HepG2 (cell line): ENCODE measurements around the gene MYO3B. TPM values are rescaled to one million over a fixed set of nuclear protein-coding genes. Genes with fewer than 3 reads are reported as not detected.

Experiments used
- CBX5 ChIP-seq: sonication (generic); formaldehyde crosslinking; IDR thresholded peaks from 2 replicates; pipeline ENCODE4 v1.4.0; 2020; ENCODE audit warnings: missing genetic modification reagents, borderline replicate concordance
- DMAP1 ChIP-seq: IDR thresholded peaks from 2 replicates; pipeline ENCODE4 v1.6.1; 2016
- ERF ChIP-seq: IDR thresholded peaks from 2 replicates; pipeline ENCODE4 v1.6.1; 2018; ENCODE audit warnings: missing biosample characterization, missing genetic modification reagents
- MYC ChIP-seq: sonication (generic); formaldehyde crosslinking; IDR thresholded peaks from 2 replicates; pipeline ENCODE4 v1.9.0; 2021; ENCODE audit warnings: missing genetic modification reagents, borderline replicate concordance
- SIN3A ChIP-seq: IDR thresholded peaks from 2 replicates; pipeline ENCODE4 v1.6.1; 2011; ENCODE audit warnings: low read depth, mild to moderate bottlenecking, control low read depth, low read length, borderline replicate concordance
- SSRP1 ChIP-seq: IDR thresholded peaks from 2 replicates; pipeline ENCODE4 v1.6.1; 2016; ENCODE audit warnings: control low read depth
- TEAD3 ChIP-seq: optimal IDR thresholded peaks from 2 replicates; pipeline ENCODE3; 2016; ENCODE audit warnings: borderline replicate concordance
- XBP1 ChIP-seq: sonication (generic); formaldehyde crosslinking; IDR thresholded peaks from 2 replicates; pipeline ENCODE4 v1.5.0; 2020; ENCODE audit warnings: missing genetic modification reagents
- ZFP91 ChIP-seq: sonication (generic); formaldehyde crosslinking; IDR thresholded peaks from 2 replicates; pipeline ENCODE4 v1.9.0; 2022; ENCODE audit warnings: missing genetic modification reagents, mild to moderate bottlenecking, borderline replicate concordance
- ZNF232 ChIP-seq: sonication (generic); formaldehyde crosslinking; IDR thresholded peaks from 2 replicates; pipeline ENCODE4 v1.4.0; 2020; ENCODE audit warnings: missing genetic modification reagents, borderline replicate concordance
- ZNF556 ChIP-seq: sonication (generic); formaldehyde crosslinking; IDR thresholded peaks from 2 replicates; pipeline ENCODE4 v1.4.0; 2020; ENCODE audit warnings: mild to moderate bottlenecking, missing genetic modification reagents, borderline replicate concordance
- ZSCAN12 ChIP-seq: sonication (generic); formaldehyde crosslinking; IDR thresholded peaks from 2 replicates; pipeline ENCODE4 v1.9.0; 2021; ENCODE audit warnings: mild to moderate bottlenecking, missing genetic modification reagents
- polyA plus RNA-seq, 8 experiments: library from polyadenylated mRNA; depleted of rRNA in 3 of 8; stranded (reverse) in 7 of 8; unstranded in 1 of 8; fragments of >200 nt; fragmentation: Illumina TruSeq in 4 of 8; extraction: Trizol in 4 of 8; gene quantifications; 2 replicates each; pipeline versions ENCODE4 v1.2.1 to v1.2.3, GENCODE V29; 2011 to 2016; ENCODE audit warnings: low read depth in 4 of 8, missing spikeins in 1 of 8, mixed read lengths in 1 of 8; ENCODE audit not compliant: insufficient read depth in 1 of 8
- total RNA-seq, 5 experiments: library from RNA; depleted of rRNA; stranded (reverse); fragments of >200 nt; fragmentation: Illumina TruSeq; extraction: Trizol; gene quantifications; 2 replicates each; pipeline ENCODE4 v1.2.3, GENCODE V29; 2016; ENCODE audit warnings: low read depth in 1 of 5
- TF ChIP-seq, protein P1 (sequence below), 2 experiments: sonication (generic) in 1 of 2; formaldehyde crosslinking in 1 of 2; IDR thresholded peaks; 2 replicates each; pipeline versions ENCODE4 v1.4.0 to v1.6.1; 2016 to 2020; ENCODE audit warnings: borderline replicate concordance in 1 of 2, low read depth in 1 of 2, mild to moderate bottlenecking in 1 of 2, missing genetic modification reagents in 1 of 2
- TF ChIP-seq, protein P2 (sequence below): sonication (generic); formaldehyde crosslinking; IDR thresholded peaks from 2 replicates; pipeline ENCODE4 v1.4.0; 2020; ENCODE audit warnings: missing genetic modification reagents
- TF ChIP-seq, protein P3 (sequence below): IDR thresholded peaks from 2 replicates; pipeline ENCODE4 v1.6.1; 2016; ENCODE audit warnings: mild to moderate bottlenecking
- TF ChIP-seq, protein P4 (sequence below): sonication (generic); formaldehyde crosslinking; IDR thresholded peaks from 2 replicates; pipeline ENCODE4 v1.8.1; 2023; ENCODE audit warnings: mild to moderate bottlenecking, moderate library complexity, missing genetic modification reagents

The MYO3B gene
- total and polyA plus RNA-seq, 2 of the 13 experiments (the other 11 are each of a cell fraction or from before 2014, with no cell fraction given), result 0.01 TPM; not detected in 1

DNA sequence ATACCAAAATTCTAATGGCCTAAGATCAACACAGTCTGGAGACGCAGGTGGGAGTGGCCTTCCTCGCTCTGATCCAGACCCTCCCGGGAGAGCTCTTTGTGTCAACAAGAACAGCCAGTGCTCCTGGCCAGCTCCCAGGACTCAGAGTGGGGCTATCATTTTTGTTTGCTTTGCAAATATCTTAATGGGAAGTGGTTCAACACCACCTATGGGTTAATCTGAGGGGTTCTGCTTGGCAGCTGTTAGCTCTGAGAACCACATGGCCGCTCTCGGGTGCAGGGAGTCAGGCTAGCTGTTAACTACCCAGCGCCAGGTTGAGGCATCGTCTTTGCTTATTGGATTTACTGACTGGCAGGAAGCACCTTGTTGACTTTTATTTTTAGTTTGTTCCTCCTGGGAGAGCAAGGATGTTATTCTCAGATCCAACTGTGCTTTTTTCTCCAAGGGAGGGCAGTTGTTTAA, 352.4 kb downstream of the MYO3B start (continued):
- TF ChIP-seq, protein P1, sequence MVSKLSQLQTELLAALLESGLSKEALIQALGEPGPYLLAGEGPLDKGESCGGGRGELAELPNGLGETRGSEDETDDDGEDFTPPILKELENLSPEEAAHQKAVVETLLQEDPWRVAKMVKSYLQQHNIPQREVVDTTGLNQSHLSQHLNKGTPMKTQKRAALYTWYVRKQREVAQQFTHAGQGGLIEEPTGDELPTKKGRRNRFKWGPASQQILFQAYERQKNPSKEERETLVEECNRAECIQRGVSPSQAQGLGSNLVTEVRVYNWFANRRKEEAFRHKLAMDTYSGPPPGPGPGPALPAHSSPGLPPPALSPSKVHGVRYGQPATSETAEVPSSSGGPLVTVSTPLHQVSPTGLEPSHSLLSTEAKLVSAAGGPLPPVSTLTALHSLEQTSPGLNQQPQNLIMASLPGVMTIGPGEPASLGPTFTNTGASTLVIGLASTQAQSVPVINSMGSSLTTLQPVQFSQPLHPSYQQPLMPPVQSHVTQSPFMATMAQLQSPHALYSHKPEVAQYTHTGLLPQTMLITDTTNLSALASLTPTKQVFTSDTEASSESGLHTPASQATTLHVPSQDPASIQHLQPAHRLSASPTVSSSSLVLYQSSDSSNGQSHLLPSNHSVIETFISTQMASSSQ (IDR thresholded peaks at IDR 0.05; ENCODE audit: low read depth), result no peak
- TF ChIP-seq, protein P1 (CRISPR knock-in tag; IDR thresholded peaks at IDR 0.05; ENCODE audit: borderline replicate concordance), result no peak; the same call in 1 of the 2 replicates
- peak; percentile 79 for TF ChIP-seq TEAD3 (CRISPR knock-in tag)
- TF ChIP-seq, protein P2, sequence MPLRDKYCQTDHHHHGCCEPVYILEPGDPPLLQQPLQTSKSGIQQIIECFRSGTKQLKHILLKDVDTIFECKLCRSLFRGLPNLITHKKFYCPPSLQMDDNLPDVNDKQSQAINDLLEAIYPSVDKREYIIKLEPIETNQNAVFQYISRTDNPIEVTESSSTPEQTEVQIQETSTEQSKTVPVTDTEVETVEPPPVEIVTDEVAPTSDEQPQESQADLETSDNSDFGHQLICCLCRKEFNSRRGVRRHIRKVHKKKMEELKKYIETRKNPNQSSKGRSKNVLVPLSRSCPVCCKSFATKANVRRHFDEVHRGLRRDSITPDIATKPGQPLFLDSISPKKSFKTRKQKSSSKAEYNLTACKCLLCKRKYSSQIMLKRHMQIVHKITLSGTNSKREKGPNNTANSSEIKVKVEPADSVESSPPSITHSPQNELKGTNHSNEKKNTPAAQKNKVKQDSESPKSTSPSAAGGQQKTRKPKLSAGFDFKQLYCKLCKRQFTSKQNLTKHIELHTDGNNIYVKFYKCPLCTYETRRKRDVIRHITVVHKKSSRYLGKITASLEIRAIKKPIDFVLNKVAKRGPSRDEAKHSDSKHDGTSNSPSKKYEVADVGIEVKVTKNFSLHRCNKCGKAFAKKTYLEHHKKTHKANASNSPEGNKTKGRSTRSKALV, result peak; percentile 73; the same call in 1 of the 2 replicates
- TF ChIP-seq, protein P3, sequence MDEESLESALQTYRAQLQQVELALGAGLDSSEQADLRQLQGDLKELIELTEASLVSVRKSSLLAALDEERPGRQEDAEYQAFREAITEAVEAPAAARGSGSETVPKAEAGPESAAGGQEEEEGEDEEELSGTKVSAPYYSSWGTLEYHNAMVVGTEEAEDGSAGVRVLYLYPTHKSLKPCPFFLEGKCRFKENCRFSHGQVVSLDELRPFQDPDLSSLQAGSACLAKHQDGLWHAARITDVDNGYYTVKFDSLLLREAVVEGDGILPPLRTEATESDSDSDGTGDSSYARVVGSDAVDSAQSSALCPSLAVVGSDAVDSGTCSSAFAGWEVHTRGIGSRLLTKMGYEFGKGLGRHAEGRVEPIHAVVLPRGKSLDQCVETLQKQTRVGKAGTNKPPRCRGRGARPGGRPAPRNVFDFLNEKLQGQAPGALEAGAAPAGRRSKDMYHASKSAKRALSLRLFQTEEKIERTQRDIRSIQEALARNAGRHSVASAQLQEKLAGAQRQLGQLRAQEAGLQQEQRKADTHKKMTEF (CRISPR knock-in tag), result peak; percentile 64; the same call in 1 of the 2 replicates
- TF ChIP-seq SIN3A, result peak; percentile 53; the same call in 1 of the 2 replicates
- peak; percentile 88; the same call in 1 of the 2 replicates for TF ChIP-seq ERF (CRISPR knock-in tag)
- 0 out of 2 replicates have a peak, but pooled peaks have one; percentile 46 for TF ChIP-seq SSRP1 (CRISPR knock-in tag)
- peak; percentile 48; the same call in 1 of the 2 replicates for TF ChIP-seq MYC (CRISPR knock-in tag)
- TF ChIP-seq ZSCAN12 (CRISPR knock-in tag), result peak; percentile 73; the same call in 1 of the 2 replicates
- TF ChIP-seq ZFP91 (CRISPR knock-in tag), result no peak
- TF ChIP-seq ZNF232 (CRISPR knock-in tag), result peak; percentile 70; the same call in 1 of the 2 replicates
- TF ChIP-seq XBP1 (CRISPR knock-in tag), result 0 out of 2 replicates have a peak, but pooled peaks have one; percentile 36
- peak; percentile 42; the same call in 1 of the 2 replicates for TF ChIP-seq ZNF556 (CRISPR knock-in tag)
- peak; percentile 63; the same call in 1 of the 2 replicates for TF ChIP-seq CBX5
- TF ChIP-seq, protein P4, sequence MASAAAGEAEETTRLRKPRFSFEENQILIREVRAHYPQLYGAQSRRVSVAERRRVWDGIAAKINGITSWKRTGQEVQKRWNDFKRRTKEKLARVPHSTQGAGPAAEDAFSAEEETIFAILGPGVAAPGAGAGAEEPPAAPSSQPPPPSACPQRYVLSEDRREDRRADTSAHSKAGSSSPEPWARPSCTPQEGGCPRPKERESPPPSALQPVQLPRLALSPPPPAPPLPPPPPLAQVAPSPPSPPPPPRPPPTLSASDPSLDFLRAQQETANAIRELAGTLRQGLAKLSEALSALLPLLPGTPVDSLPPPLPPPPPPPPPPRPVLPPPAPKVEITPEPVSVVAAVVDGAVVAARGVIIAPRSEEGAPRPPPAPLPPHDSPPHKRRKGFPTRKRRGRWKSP, result peak; percentile 54; the same call in 1 of the 2 replicates
- TF ChIP-seq DMAP1 (CRISPR knock-in tag), result peak; percentile 45; the same call in 1 of the 2 replicates
